H1 (cell line): Measurements from ENCODE around the gene RHBDD2. TPM values are rescaled to one million over a fixed set of nuclear protein-coding genes. Genes with fewer than 3 reads are reported as not detected.

ENCODE experiments used
- CTCF ChIA-PET: fragments of 300-600 bp; sonication (Branson Sonifier 250); formaldehyde crosslinking; loops from one replicate; lab custom pipeline; 2021; ENCODE audit not compliant: partially characterized antibody; lab: Charles Lee
- POLR2A ChIA-PET: fragments of 300-600 bp; sonication (Branson Sonifier 250); formaldehyde crosslinking; loops from one replicate; lab custom pipeline; 2021; ENCODE audit warnings: inconsistent platforms; ENCODE audit not compliant: partially characterized antibody; lab: Charles Lee
- DNase-seq, 2 experiments: peaks; one replicate each; pipeline versions ENCODE4 v3.0.0 to v3.0.0-alpha.2; 2010 to 2022; ENCODE audit warnings: low spot score in 2 of 2, low read depth in 1 of 2, mixed read lengths in 1 of 2
- FAIRE-seq: peaks from 2 replicates; lab custom pipeline; 2011; peaks lifted over from hg19 to GRCh38; lab: Jason Lieb, UNC
- H2AFZ ChIP-seq: 2 replicates; pipeline ENCODE4 v1.8.1; 2012; ENCODE audit warnings: low read length, inconsistent platforms
- H2AK5ac ChIP-seq: 2 replicates; pipeline ENCODE4 v1.6.1; 2013; ENCODE audit warnings: low read depth, low read length
- H2BK120ac ChIP-seq: replicated peaks from 2 replicates; pipeline ENCODE3; 2013; ENCODE audit warnings: low read depth, low read length, inconsistent platforms
- H2BK12ac ChIP-seq: 2 replicates; pipeline ENCODE4 v1.6.1; 2013; ENCODE audit warnings: low read depth, low read length
- H2BK15ac ChIP-seq: 2 replicates; pipeline ENCODE4 v1.6.1; 2013; ENCODE audit warnings: low read length
- H2BK20ac ChIP-seq: 2 replicates; pipeline ENCODE4 v1.6.1; 2013; ENCODE audit warnings: low read length
- H2BK5ac ChIP-seq: 2 replicates; pipeline ENCODE4 v1.6.1; 2013; ENCODE audit warnings: low read depth, low read length
- H3K14ac ChIP-seq: 2 replicates; pipeline ENCODE4 v1.6.1; 2013; ENCODE audit warnings: inconsistent platforms; ENCODE audit not compliant: insufficient read length
- H3K18ac ChIP-seq: 2 replicates; pipeline ENCODE4 v1.6.1; 2013; ENCODE audit warnings: low read length; ENCODE audit errors: extremely low read depth
- H3K23ac ChIP-seq: 2 replicates; pipeline ENCODE4 v1.6.1; 2013; ENCODE audit warnings: inconsistent platforms; ENCODE audit not compliant: insufficient read length
- H3K23me2 ChIP-seq: 2 replicates; pipeline ENCODE4 v1.6.1; 2013; ENCODE audit warnings: low read depth, low read length
- H3K27ac ChIP-seq: 2 replicates; pipeline ENCODE4 v1.6.1; 2011; ENCODE audit warnings: low read depth, low read length, inconsistent platforms
- H3K27me3 ChIP-seq, 4 experiments: replicated peaks in 1 of 4; 1 replicate in 1 of 4; 2 replicates in 3 of 4; pipeline versions ENCODE4 v1.6.1 to v1.8.1; 2011 to 2013; ENCODE audit warnings: low read length in 3 of 4, mild to moderate bottlenecking in 3 of 4, inconsistent platforms in 2 of 4, mixed read lengths in 2 of 4, moderate library complexity in 1 of 4; ENCODE audit not compliant: control insufficient read depth in 3 of 4, insufficient read depth in 3 of 4; ENCODE audit errors: extremely low read depth in 1 of 4
- H3K36me3 ChIP-seq, 4 experiments: 2 replicates each; pipeline versions ENCODE4 v1.6.1 to v1.8.1; 2011 to 2013; ENCODE audit warnings: mild to moderate bottlenecking in 4 of 4, low read length in 3 of 4, moderate library complexity in 2 of 4, control low read depth in 1 of 4, inconsistent platforms in 1 of 4; ENCODE audit not compliant: insufficient read depth in 4 of 4, control insufficient read depth in 2 of 4
- H3K4ac ChIP-seq: replicated peaks from 2 replicates; pipeline ENCODE3; 2013; ENCODE audit warnings: low read length, low read depth, mixed read lengths, inconsistent platforms; ENCODE audit not compliant: insufficient read length
- H3K4me1 ChIP-seq, 4 experiments: replicated peaks in 1 of 4; 1 replicate in 1 of 4; 2 replicates in 3 of 4; pipeline versions ENCODE4 v1.6.1 to v1.8.1; 2011 to 2013; ENCODE audit warnings: low read length in 3 of 4, inconsistent platforms in 2 of 4, mixed read lengths in 1 of 4; ENCODE audit not compliant: insufficient read depth in 4 of 4, control insufficient read depth in 3 of 4
- H3K4me2 ChIP-seq, 2 experiments: 2 replicates each; pipeline versions ENCODE4 v1.6.1 to v1.8.1; 2011 to 2013; ENCODE audit warnings: low read depth in 2 of 2, low read length in 2 of 2, control low read depth in 1 of 2, inconsistent platforms in 1 of 2, mild to moderate bottlenecking in 1 of 2; ENCODE audit not compliant: insufficient read depth in 1 of 2
- H3K4me3 ChIP-seq, 4 experiments: fragments of 200-600, 300-600 bp in 1 of 4; sonication (generic), shearing (Covaris generic), sonication (Bioruptor Twin) in 1 of 4; 2 replicates each; pipeline versions ENCODE4 v1.5.1 to v1.8.1; 2011 to 2016; ENCODE audit warnings: low read length in 4 of 4, low read depth in 3 of 4, control low read depth in 2 of 4, inconsistent platforms in 2 of 4, mild to moderate bottlenecking in 2 of 4, mixed read lengths in 1 of 4, moderate library complexity in 1 of 4; ENCODE audit not compliant: insufficient read depth in 2 of 4; ENCODE audit errors: extremely low read depth in 1 of 4
- H3K56ac ChIP-seq: replicated peaks from 2 replicates; pipeline ENCODE3; 2013; ENCODE audit warnings: low read depth, mild to moderate bottlenecking, mixed read lengths, low read length, inconsistent platforms; ENCODE audit not compliant: insufficient read length
- H3K79me1 ChIP-seq: 2 replicates; pipeline ENCODE4 v1.6.1; 2013; ENCODE audit warnings: low read depth, low read length, control low read depth
- H3K79me2 ChIP-seq, 2 experiments: 2 replicates each; pipeline versions ENCODE4 v1.6.1 to v1.8.1; 2012 to 2013; ENCODE audit warnings: low read length in 2 of 2, mild to moderate bottlenecking in 2 of 2, inconsistent platforms in 1 of 2; ENCODE audit not compliant: insufficient read depth in 2 of 2, control insufficient read depth in 1 of 2
- H3K9ac ChIP-seq, 4 experiments: replicated peaks in 1 of 4; 1 replicate in 1 of 4; 2 replicates in 3 of 4; pipeline versions ENCODE4 v1.6.1 to v1.8.1; 2011 to 2013; ENCODE audit warnings: low read depth in 3 of 4, low read length in 3 of 4, control low read depth in 2 of 4, mild to moderate bottlenecking in 2 of 4, moderate library complexity in 2 of 4, inconsistent platforms in 1 of 4; ENCODE audit errors: extremely low read depth in 1 of 4
- H3K9me3 ChIP-seq, 2 experiments: 2 replicates each; pipeline versions ENCODE4 v1.6.1 to v1.8.1; 2012 to 2013; ENCODE audit warnings: mild to moderate bottlenecking in 2 of 2, moderate library complexity in 2 of 2, control low read depth in 1 of 2, inconsistent platforms in 1 of 2, low read depth in 1 of 2, low read length in 1 of 2, mixed read lengths in 1 of 2; ENCODE audit not compliant: insufficient read depth in 2 of 2
- H4K20me1 ChIP-seq, 2 experiments: replicated peaks in 1 of 2; 2 replicates each; pipeline versions ENCODE3 to v1.8.1; 2011 to 2013; ENCODE audit warnings: inconsistent platforms in 2 of 2, low read length in 2 of 2, mild to moderate bottlenecking in 1 of 2; ENCODE audit not compliant: insufficient read depth in 2 of 2, control insufficient read depth in 1 of 2
- H4K5ac ChIP-seq: 2 replicates; pipeline ENCODE4 v1.6.1; 2013; ENCODE audit warnings: low read length, low read depth, mixed read lengths, inconsistent platforms; ENCODE audit not compliant: insufficient read length
- H4K8ac ChIP-seq: 2 replicates; pipeline ENCODE4 v1.8.0; 2013; ENCODE audit warnings: mild to moderate bottlenecking, moderate library complexity, low read length, inconsistent platforms; ENCODE audit not compliant: insufficient read depth; ENCODE audit errors: extremely low read depth
- H4K91ac ChIP-seq: replicated peaks from 2 replicates; pipeline ENCODE3; 2013; ENCODE audit warnings: low read length, mixed read lengths, inconsistent platforms; ENCODE audit not compliant: insufficient read length
- CREB1 ChIP-seq: IDR thresholded peaks from 2 replicates; pipeline ENCODE4 v1.6.1; 2012; ENCODE audit warnings: inconsistent platforms
- CTBP2 ChIP-seq: IDR thresholded peaks from 2 replicates; pipeline ENCODE4 v1.7.0; 2011; ENCODE audit warnings: borderline replicate concordance, mild to moderate bottlenecking, moderate library complexity, mixed read lengths, low read length; ENCODE audit not compliant: insufficient read depth, insufficient read length
- CTCF ChIP-seq, 3 experiments: IDR thresholded peaks; 1 replicate in 2 of 3; 2 replicates in 1 of 3; pipeline versions ENCODE4 v1.5.1 to v1.6.1; 2011; ENCODE audit warnings: low read length in 3 of 3, mild to moderate bottlenecking in 3 of 3, inconsistent platforms in 2 of 3, low read depth in 1 of 3, moderate library complexity in 1 of 3; ENCODE audit not compliant: insufficient read depth in 1 of 3; ENCODE audit errors: control extremely low read depth in 1 of 3
- EGR1 ChIP-seq: IDR thresholded peaks from 2 replicates; pipeline ENCODE4 v1.6.1; 2011; ENCODE audit warnings: low read depth, low read length, borderline replicate concordance
- HDAC6 ChIP-seq: IDR thresholded peaks from one replicate; pipeline ENCODE4 v1.7.1; 2012; ENCODE audit warnings: low read depth, mild to moderate bottlenecking, inconsistent platforms, low read length, moderate library complexity
- SAP30 ChIP-seq: fragments of 300-600 bp; sonication (generic); IDR thresholded peaks from 2 replicates; pipeline ENCODE4 v1.7.1; 2012; ENCODE audit warnings: low read length, moderate library complexity, mild to moderate bottlenecking, inconsistent platforms; ENCODE audit not compliant: insufficient read depth, insufficient replicate concordance
- polyA plus RNA-seq, 7 experiments: library from polyadenylated mRNA; depleted of rRNA in 3 of 7; stranded (reverse) in 5 of 7; unstranded in 2 of 7; fragments of >200 nt in 5 of 7; fragments of 200-250 nt in 2 of 7; gene quantifications; 1 replicate in 5 of 7; 2 replicates in 1 of 7; 4 replicates in 1 of 7; pipeline versions ENCODE4 v1.2.1 to v1.2.3, GENCODE V29; 2011 to 2013; ENCODE audit warnings: missing spikeins in 2 of 7, mixed read lengths in 2 of 7
- total RNA-seq: library from RNA; stranded (reverse); fragmentation: NEBNext Ultra II Directional; extraction: Animal tissue kit (Norgen Biotek cat#: 25700); gene quantifications from 2 replicates; pipeline ENCODE4 v1.2.1, GENCODE V29; 2021

Gene RHBDD2
- total and polyA plus RNA-seq, 2 of the 8 experiments (the other 6 are each of a cell fraction or from before 2014, with no cell fraction given): 28.3 to 65.5 TPM

DNA sequence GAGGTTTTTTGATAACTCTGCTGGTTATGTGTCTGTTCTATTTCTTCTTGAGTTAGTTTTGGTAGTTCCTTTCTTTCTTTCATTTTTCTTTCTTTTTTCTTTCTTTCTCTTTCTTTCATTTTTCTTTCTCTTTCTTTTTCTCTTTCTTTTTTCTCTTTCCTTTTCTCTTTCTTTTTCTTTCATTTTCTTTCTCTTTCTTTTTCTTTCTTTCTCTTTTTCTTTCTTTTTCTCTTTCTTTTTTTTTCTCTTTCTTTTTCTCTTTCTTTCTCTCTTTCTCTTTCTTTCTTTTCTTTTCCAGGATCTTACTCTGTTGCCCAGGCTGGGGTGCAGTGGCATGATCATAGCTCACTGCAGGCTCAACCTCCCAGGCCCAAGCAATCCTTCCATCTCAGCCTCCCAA, 20.4 kb upstream of the RHBDD2 start:
- no peak overlapping the region for H4K8ac ChIP-seq
- H2AFZ ChIP-seq: no peak overlapping the region
- H3K56ac ChIP-seq: no peak overlapping the region
- H3K4me2 ChIP-seq: no peak overlapping the region
- H3K4me1 ChIP-seq: no peaks in the 10 kb centered on the region
- H2BK5ac ChIP-seq: no peak overlapping the region
- H3K27me3 ChIP-seq: no peaks in the 10 kb centered on the region
- no peak overlapping the region for H4K5ac ChIP-seq
- no peak overlapping the region for H2BK20ac ChIP-seq
- H2AK5ac ChIP-seq: no peak overlapping the region
- no peak overlapping the region for H4K91ac ChIP-seq
- no peak overlapping the region for H3K14ac ChIP-seq
- no peak overlapping the region for H3K18ac ChIP-seq
- no peak overlapping the region for H2BK120ac ChIP-seq
- H3K4ac ChIP-seq: no peak overlapping the region
- H2BK15ac ChIP-seq: no peak overlapping the region
- FAIRE-seq: no peak
- no peaks in the 10 kb centered on the region for H3K9me3 ChIP-seq
- no peaks in the 10 kb centered on the region for H3K36me3 ChIP-seq
- H3K23ac ChIP-seq: no peak overlapping the region
- ChIA-PET POLR2A (no interaction called here), CTCF (interaction anchor here (0.7 kb wide), 1 partner anchor 1327 kb away, joined by 3 read pairs; no protein-coding TSS in a partner anchor)
- no peak overlapping the region for H2BK12ac ChIP-seq
- DNase-seq: no peak
- H3K27ac ChIP-seq: no peak overlapping the region
- no peaks in the 10 kb centered on the region for H3K23me2 ChIP-seq
- no peaks in the 10 kb centered on the region for H4K20me1 ChIP-seq
- H3K4me3 ChIP-seq: no peak overlapping the region
- no peak overlapping the region for H3K9ac ChIP-seq
- H3K79me1 ChIP-seq: no peaks in the 10 kb centered on the region
- no peaks in the 10 kb centered on the region for H3K79me2 ChIP-seq
- TF ChIP-seq HDAC6 (no peak), SAP30 (no peak), CTBP2 (no peak), EGR1 (no peak), CTCF (IDR thresholded peaks at IDR 0.05; ENCODE audit: control extremely low read depth in 1 of 3, insufficient read depth in 1 of 3, low read depth in 1 of 3, low read length in 3 of 3) (no peak), CREB1 (no peak)
